H9 (cell line): ENCODE results near the gene TM4SF5. TPM values are rescaled to one million over a fixed set of nuclear protein-coding genes. Genes with fewer than 3 reads are reported as not detected.

ENCODE experiments used
- DNase-seq: peaks from one replicate; pipeline ENCODE4 v3.0.0-alpha.2; 2017
- H2AFZ ChIP-seq: one replicate; pipeline ENCODE4 v1.6.1; 2013; ENCODE audit warnings: mild to moderate bottlenecking, low read length, control low read depth, moderate library complexity
- H2AK5ac ChIP-seq: 2 replicates; pipeline ENCODE4 v1.6.1; 2013; ENCODE audit warnings: low read length, control low read depth, mixed read lengths; ENCODE audit not compliant: insufficient read length
- H2BK120ac ChIP-seq: one replicate; pipeline ENCODE4 v1.6.1; 2013; ENCODE audit warnings: low read depth, mild to moderate bottlenecking, low read length, control low read depth, inconsistent platforms; ENCODE audit not compliant: poor library complexity, severe bottlenecking
- H2BK12ac ChIP-seq: 2 replicates; pipeline ENCODE4 v1.6.1; 2013; ENCODE audit warnings: low read length, control low read depth, mixed read lengths, low read depth; ENCODE audit not compliant: insufficient read length
- H2BK15ac ChIP-seq: 2 replicates; pipeline ENCODE4 v1.6.1; 2013; ENCODE audit warnings: low read depth, low read length, control low read depth
- H2BK20ac ChIP-seq: one replicate; pipeline ENCODE4 v1.6.1; 2013; ENCODE audit warnings: low read depth, mild to moderate bottlenecking, low read length, control low read depth, inconsistent platforms; ENCODE audit not compliant: poor library complexity, severe bottlenecking
- H2BK5ac ChIP-seq: 2 replicates; pipeline ENCODE4 v1.6.1; 2013; ENCODE audit warnings: low read length, control low read depth, mixed read lengths; ENCODE audit not compliant: insufficient read length
- H3K14ac ChIP-seq: 2 replicates; pipeline ENCODE4 v1.6.1; 2013; ENCODE audit warnings: low read length, control low read depth; ENCODE audit not compliant: insufficient read depth
- H3K18ac ChIP-seq: 2 replicates; pipeline ENCODE4 v1.6.1; 2013; ENCODE audit warnings: low read depth, mild to moderate bottlenecking, mixed read lengths, low read length, control low read depth; ENCODE audit not compliant: insufficient read length
- H3K23ac ChIP-seq: 2 replicates; pipeline ENCODE4 v1.6.1; 2013; ENCODE audit warnings: low read length, control low read depth, mixed read lengths, low read depth; ENCODE audit not compliant: insufficient read length
- H3K23me2 ChIP-seq: 2 replicates; pipeline ENCODE4 v1.6.1; 2013; ENCODE audit warnings: low read depth, mild to moderate bottlenecking, mixed read lengths, low read length, control low read depth; ENCODE audit not compliant: insufficient read length, poor library complexity, severe bottlenecking
- H3K27ac ChIP-seq: 2 replicates; pipeline ENCODE4 v1.5.1; 2013; ENCODE audit warnings: low read length, control low read depth, mixed read lengths, low read depth; ENCODE audit not compliant: insufficient read length
- H3K27me3 ChIP-seq: 2 replicates; pipeline ENCODE4 v1.6.1; 2013; ENCODE audit warnings: low read length, control low read depth, inconsistent platforms; ENCODE audit not compliant: insufficient read depth
- H3K4ac ChIP-seq: 2 replicates; pipeline ENCODE4 v1.6.1; 2013; ENCODE audit warnings: low read depth, mild to moderate bottlenecking, control low read depth, inconsistent platforms, low read length, moderate library complexity
- H3K4me1 ChIP-seq: 2 replicates; pipeline ENCODE4 v1.6.1; 2013; ENCODE audit warnings: low read length, control low read depth, inconsistent platforms; ENCODE audit not compliant: insufficient read depth
- H3K4me2 ChIP-seq: 2 replicates; pipeline ENCODE4 v1.6.1; 2013; ENCODE audit warnings: low read length, control low read depth, mixed read lengths; ENCODE audit not compliant: insufficient read length, insufficient read depth
- H3K56ac ChIP-seq: 2 replicates; pipeline ENCODE4 v1.6.1; 2013; ENCODE audit warnings: low read depth, mild to moderate bottlenecking, mixed read lengths, low read length, control low read depth; ENCODE audit not compliant: insufficient read length
- H3K79me1 ChIP-seq: 2 replicates; pipeline ENCODE4 v1.6.1; 2013; ENCODE audit warnings: low read depth, mild to moderate bottlenecking, moderate library complexity, low read length, control low read depth, inconsistent platforms; ENCODE audit not compliant: insufficient read depth, poor library complexity, severe bottlenecking
- H3K79me2 ChIP-seq: 2 replicates; pipeline ENCODE4 v1.6.1; 2013; ENCODE audit warnings: low read length, control low read depth, inconsistent platforms; ENCODE audit not compliant: insufficient read depth
- H3K9ac ChIP-seq: 2 replicates; pipeline ENCODE4 v1.6.1; 2013; ENCODE audit warnings: low read length, control low read depth, mixed read lengths; ENCODE audit not compliant: insufficient read length; ENCODE audit errors: extremely low read depth
- H3K9me3 ChIP-seq: one replicate; pipeline ENCODE4 v1.6.1; 2013; ENCODE audit warnings: low read depth, low read length, inconsistent platforms; ENCODE audit not compliant: control insufficient read depth
- H3T11ph ChIP-seq: one replicate; pipeline ENCODE4 v1.6.1; 2013; ENCODE audit warnings: mild to moderate bottlenecking, low read length, control low read depth, inconsistent platforms
- H4K20me1 ChIP-seq: one replicate; pipeline ENCODE4 v1.6.1; 2013; ENCODE audit not compliant: control insufficient read depth, insufficient read length, insufficient read depth
- H4K5ac ChIP-seq: 2 replicates; pipeline ENCODE4 v1.6.1; 2013; ENCODE audit warnings: low read depth, mild to moderate bottlenecking, mixed read lengths, low read length, control low read depth; ENCODE audit not compliant: insufficient read length
- H4K8ac ChIP-seq: replicated peaks from 2 replicates; pipeline ENCODE4 v1.6.1; 2013; ENCODE audit warnings: low read length, control low read depth, mixed read lengths, low read depth; ENCODE audit not compliant: insufficient read length
- H4K91ac ChIP-seq: 2 replicates; pipeline ENCODE4 v1.6.1; 2013; ENCODE audit warnings: low read depth, mild to moderate bottlenecking, moderate library complexity, mixed read lengths, low read length, control low read depth; ENCODE audit not compliant: insufficient read length
- H3K27ac Mint-ChIP-seq, 3 experiments: 2 replicates in 2 of 3; 3 replicates in 1 of 3; pipeline ENCODE4 v1.8.0; 2020 to 2021; ENCODE audit warnings: mixed read lengths in 3 of 3, mild to moderate bottlenecking in 1 of 3, moderate library complexity in 1 of 3
- H3K27me3 Mint-ChIP-seq: 2 replicates; pipeline ENCODE4 v1.8.0; 2021; ENCODE audit warnings: low read depth, mild to moderate bottlenecking, moderate library complexity, mixed read lengths
- H3K36me3 Mint-ChIP-seq, 3 experiments: 2 replicates in 2 of 3; 3 replicates in 1 of 3; pipeline ENCODE4 v1.8.0; 2020 to 2021; ENCODE audit warnings: low read depth in 3 of 3, mixed read lengths in 3 of 3; ENCODE audit not compliant: insufficient read depth in 1 of 3
- H3K4me1 Mint-ChIP-seq, 2 experiments: 2 replicates each; pipeline ENCODE4 v1.8.0; 2020; ENCODE audit warnings: mixed read lengths in 2 of 2
- H3K4me3 Mint-ChIP-seq, 2 experiments: 2 replicates in 1 of 2; 3 replicates in 1 of 2; pipeline ENCODE4 v1.8.0; 2020 to 2021; ENCODE audit warnings: mild to moderate bottlenecking in 2 of 2, mixed read lengths in 2 of 2, moderate library complexity in 1 of 2
- H3K9me3 Mint-ChIP-seq, 2 experiments: 2 replicates in 1 of 2; 3 replicates in 1 of 2; pipeline ENCODE4 v1.8.0; 2020; ENCODE audit warnings: mild to moderate bottlenecking in 2 of 2, mixed read lengths in 2 of 2, moderate library complexity in 1 of 2
- WGBS: extraction: QIAGEN DNeasy Blood & Tissue Kit; methylation state at CpG from one replicate; pipeline ENCODE4 v1.1.7; 2013; ENCODE audit warnings: missing lambda C conversion rate, low lambda C conversion rate, mixed read lengths; ENCODE audit not compliant: insufficient read length; ENCODE audit errors: extremely low coverage; 5-methylcytosine and 5-hydroxymethylcytosine counted together
- total RNA-seq: library from RNA; stranded (reverse); gene quantifications from 2 replicates; pipeline ENCODE4 v1.2.1, GENCODE V29; 2021
- TF ChIP-seq, protein P1 (sequence below): fragments of 200-600 bp; sonication (generic); conservative IDR thresholded peaks from 3 replicates; pipeline ENCODE4 v1.8.0; 2021; ENCODE audit warnings: antibody characterized with exemption, mild to moderate bottlenecking

TM4SF5 gene
- total RNA-seq, 1 experiment from 2014 or later: not detected

- Histone ChIP-seq H3K4ac (no peak overlapping the region), H3K4me2 (peak overlapping the region; percentile 11), H3K79me2 (no peaks in the 10 kb centered on the region), H2BK5ac (no peak overlapping the region), H3K27ac (no peak overlapping the region), H2BK12ac (no peak overlapping the region), H3K9ac (no peak overlapping the region), H3K79me1 (no peaks in the 10 kb centered on the region), H2AFZ (no peak overlapping the region), H3K9me3 (no peaks in the 10 kb centered on the region), H2BK15ac (no peak overlapping the region), H3T11ph (no peak overlapping the region), H3K56ac (no peak overlapping the region), H3K14ac (no peak overlapping the region; the same call in 1 of the 2 replicates), H4K20me1 (peaks cover 3% of the 10 kb centered on the region), H2BK20ac (no peak overlapping the region), H2AK5ac (no peak overlapping the region), H2BK120ac (no peak overlapping the region), H3K18ac (no peak overlapping the region), H4K8ac (no peak overlapping the region), H4K91ac (no peak overlapping the region), H3K23ac (no peak overlapping the region), H3K23me2 (peaks cover 17% of the 10 kb centered on the region), H3K4me1 (peaks cover 2% of the 10 kb centered on the region; the same call in 1 of the 2 replicates), H4K5ac (no peak overlapping the region), H3K27me3 (peaks cover 47% of the 10 kb centered on the region)
- Mint-ChIP-seq H3K27ac (no peak overlapping the region), H3K36me3 (no peaks in the 10 kb centered on the region; a peak in 1 of 7 replicates), H3K4me3 (no peak overlapping the region), H3K27me3 (peaks cover 82% of the 10 kb centered on the region), H3K9me3 (no peaks in the 10 kb centered on the region; a peak in 1 of 5 replicates), H3K4me1 (peaks cover 26 to 36% of the 10 kb centered on the region in 2 experiments)
- DNase-seq: peak; percentile 41
- TF ChIP-seq, protein P1, sequence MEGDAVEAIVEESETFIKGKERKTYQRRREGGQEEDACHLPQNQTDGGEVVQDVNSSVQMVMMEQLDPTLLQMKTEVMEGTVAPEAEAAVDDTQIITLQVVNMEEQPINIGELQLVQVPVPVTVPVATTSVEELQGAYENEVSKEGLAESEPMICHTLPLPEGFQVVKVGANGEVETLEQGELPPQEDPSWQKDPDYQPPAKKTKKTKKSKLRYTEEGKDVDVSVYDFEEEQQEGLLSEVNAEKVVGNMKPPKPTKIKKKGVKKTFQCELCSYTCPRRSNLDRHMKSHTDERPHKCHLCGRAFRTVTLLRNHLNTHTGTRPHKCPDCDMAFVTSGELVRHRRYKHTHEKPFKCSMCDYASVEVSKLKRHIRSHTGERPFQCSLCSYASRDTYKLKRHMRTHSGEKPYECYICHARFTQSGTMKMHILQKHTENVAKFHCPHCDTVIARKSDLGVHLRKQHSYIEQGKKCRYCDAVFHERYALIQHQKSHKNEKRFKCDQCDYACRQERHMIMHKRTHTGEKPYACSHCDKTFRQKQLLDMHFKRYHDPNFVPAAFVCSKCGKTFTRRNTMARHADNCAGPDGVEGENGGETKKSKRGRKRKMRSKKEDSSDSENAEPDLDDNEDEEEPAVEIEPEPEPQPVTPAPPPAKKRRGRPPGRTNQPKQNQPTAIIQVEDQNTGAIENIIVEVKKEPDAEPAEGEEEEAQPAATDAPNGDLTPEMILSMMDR: no peak
- no CpG with 5 or more reads among the region's 61 CpGs for WGBS
These were observed 13.8 kb downstream of the TM4SF5 start for GRCh38 chr17:4785311-4786105.
